Measurements from ENCODE around the gene PRICKLE1.

- no peak for TF ChIP-seq CTCF (IDR thresholded peaks at IDR 0.05)
- TF ChIP-seq POLR2A (IDR thresholded peaks at IDR 0.05): no peak
Observed at GRCh38 chr12:42442888-42443287, 146.7 kb downstream of the PRICKLE1 start.
